Measurements from ENCODE around the gene CRTAP.

Gene CRTAP

GRCh38 chr3:33155301-33155700 lies 41.5 kb downstream of the CRTAP start:
- TF ChIP-seq FOXP2 (optimal IDR thresholded peaks at IDR 0.05; ENCODE audit: borderline replicate concordance, extremely low read depth, extremely low read length, insufficient read depth) (no peak), POLR2AphosphoS5 (IDR thresholded peaks at IDR 0.05; ENCODE audit: low read depth, low read length) (no peak), REST (IDR thresholded peaks at IDR 0.05; ENCODE audit: insufficient read depth in 1 of 2, low read depth in 2 of 2, low read length in 2 of 2) (no peak), TAF1 (IDR thresholded peaks at IDR 0.05; ENCODE audit: borderline replicate concordance, insufficient read depth, low read length) (no peak), SIN3A (IDR thresholded peaks at IDR 0.05; ENCODE audit: borderline replicate concordance, insufficient read depth, low read length) (no peak)

- no peak for TF ChIP-seq TAF1 (IDR thresholded peaks at IDR 0.05; ENCODE audit: borderline replicate concordance, insufficient read depth, low read length)
- TF ChIP-seq FOXP2 (optimal IDR thresholded peaks at IDR 0.05; ENCODE audit: borderline replicate concordance, extremely low read depth, extremely low read length, insufficient read depth), result no peak
- TF ChIP-seq REST (IDR thresholded peaks at IDR 0.05; ENCODE audit: insufficient read depth in 1 of 2, low read depth in 2 of 2, low read length in 2 of 2), result no peak
- TF ChIP-seq POLR2AphosphoS5 (IDR thresholded peaks at IDR 0.05; ENCODE audit: low read depth, low read length), result no peak
- TF ChIP-seq SIN3A (IDR thresholded peaks at IDR 0.05; ENCODE audit: borderline replicate concordance, insufficient read depth, low read length), result no peak
Measured at GRCh38 chr3:33159234-33159633, 45.4 kb downstream of the CRTAP start.

GRCh38 chr3:33159981-33160380 lies 46.2 kb downstream of the CRTAP start:
- no peak for TF ChIP-seq FOXP2 (optimal IDR thresholded peaks at IDR 0.05; ENCODE audit: borderline replicate concordance, extremely low read depth, extremely low read length, insufficient read depth)
- TF ChIP-seq POLR2AphosphoS5 (IDR thresholded peaks at IDR 0.05; ENCODE audit: low read depth, low read length), result no peak
- TF ChIP-seq TAF1 (IDR thresholded peaks at IDR 0.05; ENCODE audit: borderline replicate concordance, insufficient read depth, low read length), result no peak
- TF ChIP-seq SIN3A (IDR thresholded peaks at IDR 0.05; ENCODE audit: borderline replicate concordance, insufficient read depth, low read length), result no peak

- TF ChIP-seq POLR2AphosphoS5 (IDR thresholded peaks at IDR 0.05; ENCODE audit: low read depth, low read length) (no peak), FOXP2 (optimal IDR thresholded peaks at IDR 0.05; ENCODE audit: borderline replicate concordance, extremely low read depth, extremely low read length, insufficient read depth) (no peak), TAF1 (IDR thresholded peaks at IDR 0.05; ENCODE audit: borderline replicate concordance, insufficient read depth, low read length) (no peak), REST (IDR thresholded peaks at IDR 0.05; ENCODE audit: insufficient read depth in 1 of 2, low read depth in 2 of 2, low read length in 2 of 2) (no peak), SIN3A (IDR thresholded peaks at IDR 0.05; ENCODE audit: borderline replicate concordance, insufficient read depth, low read length) (no peak)
Measured at GRCh38 chr3:33165372-33165771, 51.6 kb downstream of the CRTAP start.

- TF ChIP-seq POLR2AphosphoS5 (IDR thresholded peaks at IDR 0.05; ENCODE audit: low read depth, low read length) (no peak), FOXP2 (optimal IDR thresholded peaks at IDR 0.05; ENCODE audit: borderline replicate concordance, extremely low read depth, extremely low read length, insufficient read depth) (no peak), SIN3A (IDR thresholded peaks at IDR 0.05; ENCODE audit: borderline replicate concordance, insufficient read depth, low read length) (no peak), REST (IDR thresholded peaks at IDR 0.05; ENCODE audit: insufficient read depth in 1 of 2, low read depth in 2 of 2, low read length in 2 of 2) (no peak), TAF1 (IDR thresholded peaks at IDR 0.05; ENCODE audit: borderline replicate concordance, insufficient read depth, low read length) (no peak)
Measured at GRCh38 chr3:33166095-33166494, 52.3 kb downstream of the CRTAP start.
